Uterus (tissue), 2 donors: ENCODE measurements around the gene CFTR.

Source experiments
- POLR2A ChIP-seq, 2 donors: fragments of 450-650 bp; IDR thresholded peaks; one replicate each; pipeline ENCODE4 v1.6.1; 2016; ENCODE audit warnings: antibody characterized with exemption in 2 of 2, mild to moderate bottlenecking in 1 of 2, moderate library complexity in 1 of 2
- TF ChIP-seq, protein P1 (sequence below), 4 experiments: fragments of 200-600 bp in 2 of 4; fragments of 450-650 bp in 2 of 4; sonication (generic) in 2 of 4; IDR thresholded peaks; one replicate each; pipeline ENCODE4 v1.5.1; 2016 to 2019; ENCODE audit warnings: antibody characterized with exemption in 4 of 4, mild to moderate bottlenecking in 2 of 4, moderate library complexity in 1 of 4

DNA sequence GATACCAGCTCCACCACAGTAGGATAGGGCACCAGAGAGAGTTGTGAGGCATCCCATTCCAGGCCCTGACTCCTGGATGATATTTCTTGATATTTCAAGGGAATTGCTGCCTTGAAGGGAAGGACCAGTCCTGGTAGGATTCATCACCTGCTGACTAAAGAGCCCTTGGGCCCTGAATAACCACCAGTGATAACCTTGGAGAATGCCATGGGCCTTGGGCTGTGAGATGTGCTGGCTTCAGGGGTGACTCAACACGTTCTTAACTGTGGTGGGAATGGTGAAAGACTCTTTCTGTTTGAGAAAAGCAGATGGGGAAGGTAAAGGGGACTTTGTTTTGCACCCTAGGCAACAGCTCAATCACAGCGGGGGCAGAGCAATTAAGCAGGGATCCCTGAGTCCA is 31.2 kb upstream of the CFTR start:
- TF ChIP-seq, protein P1, sequence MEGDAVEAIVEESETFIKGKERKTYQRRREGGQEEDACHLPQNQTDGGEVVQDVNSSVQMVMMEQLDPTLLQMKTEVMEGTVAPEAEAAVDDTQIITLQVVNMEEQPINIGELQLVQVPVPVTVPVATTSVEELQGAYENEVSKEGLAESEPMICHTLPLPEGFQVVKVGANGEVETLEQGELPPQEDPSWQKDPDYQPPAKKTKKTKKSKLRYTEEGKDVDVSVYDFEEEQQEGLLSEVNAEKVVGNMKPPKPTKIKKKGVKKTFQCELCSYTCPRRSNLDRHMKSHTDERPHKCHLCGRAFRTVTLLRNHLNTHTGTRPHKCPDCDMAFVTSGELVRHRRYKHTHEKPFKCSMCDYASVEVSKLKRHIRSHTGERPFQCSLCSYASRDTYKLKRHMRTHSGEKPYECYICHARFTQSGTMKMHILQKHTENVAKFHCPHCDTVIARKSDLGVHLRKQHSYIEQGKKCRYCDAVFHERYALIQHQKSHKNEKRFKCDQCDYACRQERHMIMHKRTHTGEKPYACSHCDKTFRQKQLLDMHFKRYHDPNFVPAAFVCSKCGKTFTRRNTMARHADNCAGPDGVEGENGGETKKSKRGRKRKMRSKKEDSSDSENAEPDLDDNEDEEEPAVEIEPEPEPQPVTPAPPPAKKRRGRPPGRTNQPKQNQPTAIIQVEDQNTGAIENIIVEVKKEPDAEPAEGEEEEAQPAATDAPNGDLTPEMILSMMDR (IDR thresholded peaks at IDR 0.05): no peak
- no peak for TF ChIP-seq POLR2A (IDR thresholded peaks at IDR 0.05)
